HG03060 (cell line): Measurements from ENCODE around the gene GPC5.
"Not testable (repeated sequence)": the region's sequence is repeated elsewhere in the genome, so short reads cannot be mapped to it uniquely, and the experiment has no call there.

ENCODE experiments used
- ATAC-seq: cut with Tn5 transposase; IDR thresholded peaks from one replicate; pipeline ENCODE4 v1.9.1; 2021; ENCODE audit warnings: low read depth, moderate number of reproducible peaks; ENCODE audit not compliant: unreplicated experiment

Gene GPC5

DNA sequence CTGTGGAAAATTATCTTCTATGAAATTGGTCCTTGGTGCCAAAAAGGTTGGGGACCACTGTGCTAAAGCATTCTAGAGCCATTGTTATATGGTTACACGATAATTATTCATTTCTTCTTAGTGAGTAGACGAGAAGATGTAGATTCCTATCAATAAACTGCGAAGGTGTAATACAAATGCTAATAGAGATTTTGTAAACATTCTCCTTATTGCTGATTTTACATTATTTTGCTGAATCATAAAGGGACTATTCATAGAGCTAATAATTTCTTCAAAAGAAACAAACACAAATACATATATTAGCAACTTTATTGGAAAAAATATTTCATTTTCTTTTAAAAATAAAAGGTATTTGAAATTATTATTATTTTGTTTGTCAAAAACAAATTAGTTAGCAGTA lies 1005.2 kb downstream of the GPC5 start:
- no peak for ATAC-seq

DNA sequence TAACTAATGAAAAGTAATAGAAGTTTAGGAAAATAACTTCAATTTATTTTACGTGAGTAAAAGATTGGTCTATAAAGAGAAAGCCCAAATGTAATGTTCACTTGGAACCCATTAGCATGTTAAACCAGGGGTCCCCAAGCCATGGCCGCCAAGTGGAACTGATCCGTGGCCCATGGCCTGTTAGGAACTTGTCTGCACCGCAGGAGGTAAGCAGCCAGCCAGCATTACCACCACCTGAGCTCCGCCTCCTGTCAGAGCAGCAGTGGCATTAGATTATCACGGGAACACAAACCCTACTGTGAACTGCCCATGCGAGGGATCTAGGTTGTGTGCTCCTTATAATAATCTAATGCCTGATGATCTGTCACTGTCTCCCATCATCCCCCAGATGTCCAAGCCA lies 1009.4 kb downstream of the GPC5 start:
- ATAC-seq: no peak

DNA sequence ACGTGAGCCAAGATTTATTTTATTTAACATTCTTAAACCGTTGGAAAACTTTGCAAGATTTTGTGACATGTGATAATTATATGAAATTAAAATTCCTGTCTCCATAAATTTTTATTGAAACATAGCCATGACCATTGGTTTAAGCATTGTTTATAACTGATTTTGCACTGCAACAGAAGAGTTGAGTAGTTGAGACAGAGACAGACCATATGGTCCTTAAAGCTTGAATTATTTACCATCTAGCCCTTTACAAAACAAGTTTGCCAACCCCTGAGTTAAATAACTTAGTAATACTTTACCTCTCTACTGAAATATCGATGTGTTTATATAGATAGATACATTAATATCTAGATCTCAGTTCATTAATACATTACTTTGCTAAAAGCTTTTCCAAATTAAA lies 1014.1 kb downstream of the GPC5 start:
- ATAC-seq: no peak

DNA sequence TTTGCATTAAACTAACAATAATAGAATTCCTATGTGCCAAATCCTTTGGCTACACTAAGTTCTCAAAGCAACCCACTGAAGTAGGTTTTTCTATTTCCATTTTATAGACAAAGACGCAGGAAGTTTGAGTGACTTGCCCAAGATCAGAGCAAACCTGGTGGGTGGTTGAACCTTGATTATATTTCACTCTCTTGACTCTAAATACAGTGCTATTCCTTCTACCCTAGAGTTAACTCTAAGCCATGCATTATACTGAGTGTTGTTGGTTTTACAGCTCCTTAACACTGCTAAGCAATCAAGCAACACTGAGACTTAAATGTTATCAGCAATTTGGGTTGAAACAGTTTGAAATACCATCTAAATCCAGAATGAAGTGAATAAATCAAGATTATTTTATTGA lies 1014.6 kb downstream of the GPC5 start:
- no peak for ATAC-seq

DNA sequence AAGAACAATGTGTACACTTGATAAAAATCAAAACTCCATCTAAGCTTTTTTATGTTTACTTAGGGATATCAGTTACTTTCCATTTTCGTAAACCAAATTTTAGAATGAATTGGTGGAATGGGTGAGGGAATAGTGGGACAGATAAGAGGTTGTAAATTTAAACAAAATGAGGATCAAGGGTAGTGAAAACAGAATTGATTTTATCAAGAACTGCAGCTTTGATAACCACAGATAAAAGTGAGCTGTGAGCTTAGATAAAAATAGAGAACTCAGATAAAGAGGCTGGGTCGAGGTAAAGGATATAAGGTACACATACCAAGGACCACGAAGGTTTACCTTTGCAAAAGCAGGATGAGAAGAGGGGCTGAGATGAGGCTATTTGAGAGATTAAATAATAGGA lies 1015.0 kb downstream of the GPC5 start:
- no peak for ATAC-seq

DNA sequence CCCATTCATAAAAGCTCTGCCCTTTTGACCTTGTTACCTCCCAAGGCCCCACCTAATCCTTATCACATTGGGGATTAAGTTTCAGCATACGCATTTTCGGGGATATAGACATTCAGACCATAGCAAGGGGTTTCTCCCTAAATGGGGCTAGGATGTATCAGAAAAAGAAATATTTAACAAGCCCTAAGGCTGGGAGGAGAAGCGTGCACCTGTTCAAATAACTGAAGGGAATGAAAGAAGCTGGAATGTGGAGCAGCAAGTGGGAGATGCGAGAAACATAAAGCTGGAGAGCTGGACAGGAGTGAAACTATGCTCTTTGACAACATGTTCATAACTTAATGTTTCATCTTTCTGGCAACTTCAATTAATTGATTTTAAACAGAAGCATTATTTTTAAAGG lies 1016.4 kb downstream of the GPC5 start:
- ATAC-seq: no peak

DNA sequence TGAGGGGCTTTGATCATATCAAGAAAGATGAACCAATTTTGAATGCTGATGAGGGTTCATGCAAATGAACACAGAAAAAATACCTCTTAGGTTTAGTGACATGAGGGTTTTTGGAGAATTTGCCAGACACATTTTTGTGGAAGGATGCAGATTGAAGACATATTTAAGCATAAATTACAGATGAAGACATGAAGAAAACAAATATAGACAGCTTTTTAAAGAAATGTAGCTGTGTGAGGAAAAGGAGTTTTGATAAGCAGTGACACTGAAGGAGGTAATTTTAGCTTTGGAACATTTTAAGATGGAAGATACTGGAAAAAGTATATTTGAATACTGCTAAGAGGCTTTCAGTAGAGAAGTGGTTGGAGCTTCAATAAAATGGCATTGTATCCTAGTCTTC lies 1017.4 kb downstream of the GPC5 start:
- no peak for ATAC-seq

DNA sequence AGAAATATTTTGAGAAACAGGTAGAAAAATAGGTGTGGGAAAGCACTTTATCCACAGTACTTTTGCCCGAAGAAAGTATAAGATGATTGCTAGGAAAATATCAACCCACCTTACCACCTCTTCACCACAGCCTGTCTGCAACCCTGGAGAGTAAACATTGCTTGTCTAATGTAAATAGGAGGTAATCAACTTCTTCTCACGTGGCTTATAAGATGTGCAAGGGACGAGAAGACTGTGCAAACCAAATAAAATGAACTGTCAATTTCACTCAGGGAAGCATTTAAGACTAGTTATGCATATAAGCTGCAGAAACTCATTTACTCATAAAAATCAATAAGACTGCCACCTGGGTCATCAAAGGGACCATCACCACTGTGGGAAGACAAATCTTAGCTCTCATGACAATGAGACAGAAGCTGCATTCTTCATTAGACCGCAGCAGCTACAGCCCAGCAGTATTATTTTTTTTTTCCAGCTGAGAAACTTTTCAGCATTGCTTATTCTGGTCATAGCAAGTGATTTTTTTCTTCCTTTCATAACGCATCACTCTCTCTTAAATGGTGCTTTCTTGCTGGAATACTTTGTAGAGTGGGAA lies 1020.5 kb downstream of the GPC5 start:
- no peak for ATAC-seq

DNA sequence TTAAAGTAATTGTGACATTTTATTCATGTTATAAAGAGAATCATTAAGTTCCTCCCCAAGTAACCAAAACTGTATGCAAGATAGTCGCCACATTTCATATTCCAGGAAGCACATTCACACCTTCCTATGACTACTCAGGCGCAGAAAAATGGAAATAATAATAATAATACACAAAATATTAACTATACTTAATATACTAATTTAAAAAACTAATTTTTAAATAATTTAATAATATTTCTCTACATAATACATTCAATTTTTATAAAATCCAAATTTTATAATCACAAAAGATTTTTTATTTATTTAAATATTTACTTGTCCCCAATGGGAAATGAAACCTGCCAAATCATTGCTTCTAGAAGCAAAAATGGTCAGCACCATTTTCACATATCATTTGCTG lies 1030.8 kb downstream of the GPC5 start:
- no peak for ATAC-seq

DNA sequence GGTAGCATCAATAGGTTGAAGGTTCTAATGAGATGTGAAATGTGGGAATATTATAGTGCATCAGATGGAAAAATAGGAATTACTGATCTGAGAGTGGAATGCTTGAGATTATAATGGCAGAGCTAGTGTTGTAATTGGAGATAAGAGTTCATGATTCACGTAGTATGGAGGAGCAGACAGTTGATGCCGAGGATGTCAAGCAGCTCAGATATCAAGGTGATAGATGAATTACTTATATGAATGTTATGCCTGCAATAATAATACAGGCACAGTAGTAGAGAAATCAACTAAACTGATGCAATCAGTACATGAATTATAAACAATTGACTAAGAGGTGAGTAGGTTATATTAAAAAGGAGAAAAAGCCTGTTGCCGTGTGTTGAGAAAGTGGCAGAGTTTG lies 1035.0 kb downstream of the GPC5 start:
- ATAC-seq: no peak

DNA sequence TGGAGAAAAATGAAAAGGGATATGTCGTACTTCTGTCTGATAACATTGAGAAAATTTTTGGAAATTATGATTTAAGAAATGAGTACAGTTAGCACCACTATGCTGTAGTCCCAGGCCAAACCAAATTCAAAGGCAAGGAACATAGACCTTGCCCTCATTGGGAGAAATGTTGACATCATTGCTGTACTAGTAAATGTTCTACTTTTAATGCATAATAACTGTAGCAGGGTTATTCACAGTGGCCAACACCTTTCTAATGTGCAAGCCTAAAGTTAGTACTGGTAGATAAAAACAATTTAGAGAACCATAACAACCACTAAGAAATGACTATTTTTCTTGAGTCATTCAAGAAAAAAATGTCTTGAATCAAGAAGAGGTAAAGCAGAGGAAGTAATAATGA lies 1035.5 kb downstream of the GPC5 start:
- ATAC-seq: no peak

DNA sequence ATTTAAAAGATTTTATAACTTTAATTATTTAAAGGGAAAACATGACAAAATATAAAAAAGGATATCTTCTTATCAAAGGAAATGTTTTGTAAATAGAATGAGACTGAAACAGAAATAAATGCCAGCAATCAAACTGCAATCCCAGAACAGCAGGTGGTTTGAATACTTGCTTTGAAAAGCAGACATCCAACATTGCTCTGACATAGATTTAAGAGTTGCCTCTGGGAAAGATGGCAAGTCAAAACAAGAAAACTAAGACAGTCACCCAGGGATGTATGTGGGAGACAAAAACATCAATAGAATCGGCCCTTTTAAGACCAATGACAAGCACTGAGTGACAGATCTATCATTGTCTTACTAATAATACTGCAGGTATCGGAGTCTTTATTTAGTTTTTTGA lies 1038.5 kb downstream of the GPC5 start:
- no peak for ATAC-seq

DNA sequence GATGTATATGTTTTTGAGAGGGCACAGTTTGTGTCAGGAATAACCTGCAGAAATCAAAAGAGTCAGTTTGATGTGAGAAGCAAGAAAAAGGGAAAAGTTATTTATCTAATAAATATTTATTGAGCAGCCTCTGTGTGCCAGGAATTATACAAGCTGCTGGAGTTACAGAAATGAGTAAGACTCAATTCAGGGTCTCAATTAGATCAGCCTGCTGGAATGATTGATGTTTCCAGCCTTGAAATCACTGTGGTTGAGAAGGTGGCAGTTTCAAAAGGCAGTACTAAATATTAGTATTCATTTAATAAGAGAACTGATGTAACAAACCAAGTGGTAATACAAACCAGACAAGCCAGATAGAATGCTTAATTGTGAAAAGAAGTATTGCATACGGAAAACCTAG lies 1045.8 kb downstream of the GPC5 start:
- ATAC-seq: no peak

DNA sequence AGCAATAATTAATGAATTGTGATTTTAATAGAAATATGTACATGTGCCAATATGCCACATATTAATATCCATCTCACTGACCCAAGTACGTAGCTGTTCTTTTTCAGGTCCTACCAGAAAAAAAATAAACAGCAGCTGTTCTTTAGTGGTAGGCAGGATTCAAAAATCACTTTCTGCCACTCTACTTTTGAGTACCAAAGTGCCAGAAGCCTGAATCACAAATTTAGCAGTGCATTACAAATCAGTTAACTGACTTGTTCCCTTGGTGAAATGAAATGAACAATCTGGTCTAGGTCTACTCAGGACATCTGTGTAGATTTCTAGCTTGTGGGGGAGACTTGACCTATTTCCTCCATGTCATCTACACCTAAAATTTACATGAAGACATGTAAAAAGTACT lies 1052.6 kb downstream of the GPC5 start:
- no peak for ATAC-seq

DNA sequence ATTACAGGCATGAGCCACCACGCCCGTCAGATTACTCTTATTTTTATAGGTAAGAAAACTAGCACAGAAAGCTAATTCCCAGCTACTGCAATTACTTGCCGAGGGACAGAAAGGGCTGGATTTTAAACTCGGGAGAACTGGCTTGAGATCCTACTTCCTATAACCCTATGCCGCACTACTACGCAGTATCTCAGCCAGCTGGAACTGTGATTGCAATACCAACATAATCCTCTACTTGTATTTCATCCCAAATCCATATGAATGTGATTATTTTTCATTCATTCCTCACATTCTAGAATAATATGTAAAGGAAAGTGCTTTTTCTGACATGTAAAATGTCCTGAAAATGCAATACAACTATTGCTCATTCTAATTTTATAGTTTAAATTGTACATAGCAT lies 1054.4 kb downstream of the GPC5 start:
- no peak for ATAC-seq

DNA sequence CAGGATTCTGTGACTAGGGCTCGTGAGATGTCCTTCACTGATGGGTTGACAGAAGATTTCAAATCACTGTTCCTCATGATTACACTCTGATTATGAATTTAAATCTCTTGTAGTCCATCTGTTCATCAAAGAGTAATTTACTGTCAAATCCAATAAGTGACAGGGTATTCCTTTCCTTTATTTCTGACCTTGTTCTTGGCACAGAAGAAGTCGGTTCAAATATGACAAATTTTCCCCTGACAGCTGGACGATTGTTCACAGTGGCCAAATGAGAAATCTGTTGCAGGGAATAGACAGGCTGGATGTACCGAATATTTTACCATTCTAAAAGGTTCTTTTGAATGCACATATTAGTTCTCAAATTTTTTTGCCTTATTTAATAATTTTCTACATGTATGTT lies 1060.9 kb downstream of the GPC5 start:
- no peak for ATAC-seq

DNA sequence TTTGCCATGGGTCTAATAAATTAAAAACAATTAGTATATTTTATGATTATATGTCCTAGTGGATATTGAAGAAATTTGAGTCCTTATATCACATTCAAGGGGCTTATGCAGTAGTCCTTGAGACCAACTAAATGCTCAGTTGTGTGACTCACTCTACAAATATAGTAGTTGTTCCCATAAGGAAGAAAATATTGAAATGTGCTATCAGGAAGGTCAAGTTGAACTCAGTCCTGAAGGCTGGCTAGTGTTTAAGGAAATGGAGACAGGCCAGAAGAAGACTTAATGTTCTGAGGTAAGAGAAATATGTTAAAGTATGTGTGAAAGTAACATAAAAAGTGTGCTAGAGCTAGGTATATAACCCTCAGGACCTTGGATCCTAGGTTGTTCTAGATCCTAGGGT lies 1062.1 kb downstream of the GPC5 start:
- no peak for ATAC-seq

DNA sequence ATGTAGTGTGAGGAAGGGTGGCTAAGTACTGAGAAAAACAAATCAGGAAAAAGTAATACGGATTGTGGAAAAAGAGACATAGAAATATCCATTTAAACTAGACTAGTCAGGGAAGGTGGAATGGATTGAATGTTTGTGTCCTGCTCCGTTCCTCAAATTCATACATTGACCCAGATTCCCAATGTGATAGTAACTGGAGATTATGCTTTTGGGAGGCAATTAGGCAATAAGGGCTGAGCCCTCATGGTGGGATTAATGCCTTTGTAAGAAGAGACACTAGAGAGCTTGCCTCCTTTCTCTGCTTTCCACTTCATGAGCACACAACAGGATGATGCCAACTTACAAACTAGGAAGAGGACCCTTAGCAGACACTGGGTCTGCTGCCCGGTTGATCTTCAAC lies 1063.0 kb downstream of the GPC5 start:
- no peak for ATAC-seq

DNA sequence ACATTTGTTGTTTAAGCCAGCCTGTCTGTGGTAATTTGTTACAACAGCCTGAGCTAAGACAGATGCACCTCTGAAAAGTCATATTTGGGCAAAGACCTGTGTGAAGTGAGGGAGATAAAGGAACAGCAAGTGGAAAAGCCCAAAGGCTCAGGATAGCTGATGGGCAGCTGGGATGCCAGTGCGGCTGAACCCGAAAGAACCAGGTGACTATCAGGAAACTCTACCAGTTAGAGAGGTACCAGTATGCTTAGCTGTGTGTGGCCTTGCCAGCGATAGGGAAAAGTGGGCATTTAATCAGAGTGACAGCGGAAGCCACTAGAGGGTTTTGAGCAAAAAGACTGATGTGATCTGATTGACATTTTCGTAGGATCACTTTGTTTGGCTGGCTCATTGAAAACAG lies 1063.4 kb downstream of the GPC5 start:
- no peak for ATAC-seq

DNA sequence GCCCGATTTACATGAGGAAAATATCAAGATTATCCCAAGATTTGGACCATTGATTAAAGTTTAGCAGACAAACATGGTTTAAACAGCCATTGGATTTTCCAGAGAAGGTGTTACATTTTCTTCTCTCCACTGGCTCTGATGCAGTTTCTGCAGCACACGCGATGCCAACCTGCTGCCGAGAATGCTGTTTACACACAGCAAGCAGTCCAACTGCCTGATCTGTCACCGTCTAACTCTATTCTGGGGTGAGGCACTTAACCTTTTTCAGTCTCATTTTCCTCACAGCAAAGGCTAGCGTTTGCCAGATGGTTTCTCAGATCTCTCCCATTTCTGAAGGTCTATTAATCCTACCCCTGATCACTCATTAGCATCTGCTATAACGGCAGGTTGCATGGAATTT lies 1064.7 kb downstream of the GPC5 start:
- no peak for ATAC-seq

DNA sequence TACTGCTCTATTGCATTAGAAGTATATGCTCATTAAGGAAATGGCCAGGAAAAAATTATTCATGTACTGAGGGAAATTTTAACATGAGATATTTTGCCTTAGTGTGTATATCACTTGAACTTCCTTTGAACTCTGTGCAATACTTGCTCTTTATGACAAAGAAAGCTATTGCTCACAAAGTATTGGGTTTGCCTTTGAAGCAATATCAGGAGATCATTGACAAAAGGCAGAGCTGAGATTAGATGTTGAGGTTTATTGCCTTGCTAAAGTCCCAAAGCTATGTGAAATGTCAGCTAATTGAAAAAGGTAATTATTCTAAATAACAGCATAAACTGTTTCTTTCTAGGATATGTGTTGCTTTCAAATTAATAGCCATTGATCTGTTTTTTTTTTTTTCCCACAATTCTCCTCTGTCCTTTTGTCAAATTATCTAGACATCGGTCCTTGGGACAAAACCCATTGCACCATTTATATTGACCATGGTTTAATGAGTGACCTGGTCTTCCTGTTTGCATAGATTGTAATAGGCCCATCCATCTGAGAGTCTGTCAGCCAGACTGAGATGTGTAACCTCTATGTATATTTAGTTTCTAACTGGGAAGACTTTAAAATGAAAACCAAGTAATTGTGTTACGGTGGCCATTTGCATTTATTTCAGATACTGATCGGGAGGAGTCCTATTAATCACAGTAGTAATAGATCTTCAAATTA lies 1075.5 kb downstream of the GPC5 start:
- ATAC-seq: no peak

DNA sequence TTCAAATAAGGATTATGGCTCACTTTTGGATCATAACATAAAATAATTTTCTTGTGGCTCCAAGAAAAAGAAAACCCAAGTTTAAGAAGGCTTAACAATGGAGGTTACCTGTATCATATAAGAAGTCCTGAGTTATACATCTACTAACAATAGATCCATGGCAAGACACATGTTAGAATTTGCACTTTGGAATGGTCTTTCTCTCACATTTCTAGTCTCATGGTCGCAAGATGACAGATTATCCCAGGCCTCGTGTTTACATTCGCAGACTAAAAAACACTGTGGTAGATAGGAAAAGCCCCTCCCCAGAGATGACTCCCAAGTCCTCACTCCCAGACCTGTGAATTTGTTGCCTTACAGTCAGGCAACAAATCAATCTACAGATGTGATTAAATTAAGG lies 1082.0 kb downstream of the GPC5 start:
- no peak for ATAC-seq

DNA sequence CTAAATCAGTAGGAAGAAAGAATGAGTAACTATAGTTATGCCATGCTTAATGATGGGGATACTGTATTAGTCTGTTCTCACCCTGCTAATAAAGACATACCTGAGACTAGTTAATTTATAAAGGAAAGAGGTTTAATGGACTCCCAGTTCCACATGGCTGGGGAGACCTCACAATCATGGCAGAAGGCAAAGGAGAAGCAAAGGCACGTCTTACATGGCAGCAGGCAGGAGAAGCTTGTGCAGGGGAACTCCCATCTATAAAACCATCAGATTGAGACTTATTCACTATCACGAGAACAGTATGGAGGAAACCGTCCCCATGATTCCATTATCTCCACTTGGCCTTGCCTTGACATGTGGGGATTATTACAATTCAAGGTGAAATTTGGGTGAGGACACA lies 1084.4 kb downstream of the GPC5 start:
- ATAC-seq: not testable (repeated sequence)
